Measurements from ENCODE around the gene COL21A1.

The COL21A1 gene

DNA sequence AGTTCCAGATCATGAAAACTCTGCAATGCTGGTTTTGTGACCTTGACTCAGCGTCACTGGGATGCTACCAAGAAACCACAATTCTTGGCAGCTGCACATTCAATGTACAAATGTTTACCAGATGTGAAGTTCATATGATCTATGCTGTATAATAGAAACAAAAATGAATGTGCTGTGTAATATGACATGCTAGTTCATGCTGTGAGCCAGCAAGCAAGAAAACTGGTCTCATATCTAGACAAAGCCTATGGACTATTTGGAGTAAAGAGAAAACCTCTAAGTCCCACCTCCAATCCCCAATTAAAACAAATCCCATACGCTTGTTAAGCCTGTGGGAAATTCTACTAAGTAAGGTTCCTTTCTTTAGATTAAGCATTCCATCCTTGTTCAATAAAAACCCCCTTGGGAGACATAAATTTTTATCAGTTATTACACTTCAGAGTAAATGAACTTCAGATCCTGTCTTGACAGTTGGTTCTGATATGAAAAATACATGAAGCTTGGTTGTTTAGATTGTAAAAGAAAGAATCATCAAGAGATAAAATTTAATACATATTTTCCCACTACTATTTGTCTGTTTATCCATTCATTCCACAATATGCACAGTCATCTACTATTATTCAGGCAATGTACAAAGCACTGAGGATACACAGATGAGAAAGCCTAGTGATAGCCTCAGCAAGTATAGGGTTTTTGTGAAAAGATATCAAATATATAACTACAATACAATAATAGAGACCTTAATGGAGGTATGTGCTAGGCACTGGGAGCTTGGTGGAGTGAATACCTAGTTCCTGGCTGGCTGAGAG is 20.1 kb downstream of the COL21A1 start:
- TF ChIP-seq, protein P1, sequence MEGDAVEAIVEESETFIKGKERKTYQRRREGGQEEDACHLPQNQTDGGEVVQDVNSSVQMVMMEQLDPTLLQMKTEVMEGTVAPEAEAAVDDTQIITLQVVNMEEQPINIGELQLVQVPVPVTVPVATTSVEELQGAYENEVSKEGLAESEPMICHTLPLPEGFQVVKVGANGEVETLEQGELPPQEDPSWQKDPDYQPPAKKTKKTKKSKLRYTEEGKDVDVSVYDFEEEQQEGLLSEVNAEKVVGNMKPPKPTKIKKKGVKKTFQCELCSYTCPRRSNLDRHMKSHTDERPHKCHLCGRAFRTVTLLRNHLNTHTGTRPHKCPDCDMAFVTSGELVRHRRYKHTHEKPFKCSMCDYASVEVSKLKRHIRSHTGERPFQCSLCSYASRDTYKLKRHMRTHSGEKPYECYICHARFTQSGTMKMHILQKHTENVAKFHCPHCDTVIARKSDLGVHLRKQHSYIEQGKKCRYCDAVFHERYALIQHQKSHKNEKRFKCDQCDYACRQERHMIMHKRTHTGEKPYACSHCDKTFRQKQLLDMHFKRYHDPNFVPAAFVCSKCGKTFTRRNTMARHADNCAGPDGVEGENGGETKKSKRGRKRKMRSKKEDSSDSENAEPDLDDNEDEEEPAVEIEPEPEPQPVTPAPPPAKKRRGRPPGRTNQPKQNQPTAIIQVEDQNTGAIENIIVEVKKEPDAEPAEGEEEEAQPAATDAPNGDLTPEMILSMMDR (IDR thresholded peaks at IDR 0.05; ENCODE audit: insufficient read depth, low read depth, low read length, missing control alignments) = no peak
- H3K4me3 ChIP-seq (ENCODE audit: low read depth, low read length) = no peak overlapping the region
- DNase-seq (ENCODE audit: low read depth) = no peak

DNA sequence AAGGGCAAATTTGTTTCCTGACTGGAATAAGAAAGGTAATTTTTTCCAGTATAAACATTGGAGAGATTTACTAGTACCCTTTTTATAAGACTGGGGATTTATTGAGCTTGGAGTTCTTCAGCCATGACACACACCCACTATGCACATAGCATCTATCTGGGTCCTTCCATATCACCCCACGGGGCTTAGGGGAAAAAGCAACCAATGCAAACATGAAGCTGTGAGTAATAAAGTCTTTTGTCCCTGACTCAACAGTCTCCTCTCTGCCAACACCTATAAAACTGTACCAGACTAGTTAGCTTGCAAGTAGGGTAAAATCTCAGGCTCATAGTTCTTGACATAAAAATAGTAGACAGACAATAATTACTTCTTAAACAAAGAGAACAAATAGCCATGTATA is 23.4 kb downstream of the COL21A1 start:
- H3K4me3 ChIP-seq (ENCODE audit: low read depth, low read length) = no peak overlapping the region
- TF ChIP-seq, protein P1 (IDR thresholded peaks at IDR 0.05; ENCODE audit: insufficient read depth, low read depth, low read length, missing control alignments) = no peak
- DNase-seq (ENCODE audit: low read depth) = no peak

DNA sequence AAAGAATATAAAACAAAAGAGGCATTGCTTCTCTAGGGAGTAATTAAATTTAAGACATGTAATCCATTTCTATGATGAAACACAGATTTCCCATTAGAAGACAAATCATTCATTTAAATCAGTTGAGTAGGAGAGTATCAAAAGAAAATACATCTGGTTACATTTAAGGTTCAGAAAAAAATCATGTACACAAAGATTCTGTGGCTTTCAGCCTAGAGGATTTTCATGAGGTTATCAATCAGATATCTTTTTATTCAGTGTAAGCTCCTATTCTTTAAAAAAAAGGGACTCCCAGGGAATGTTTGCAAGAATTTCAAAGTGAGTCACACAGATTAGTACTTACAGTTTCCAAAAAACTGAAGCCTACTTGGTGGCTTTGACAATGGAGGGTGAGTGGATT is 24.9 kb downstream of the COL21A1 start:
- DNase-seq (ENCODE audit: low read depth) = no peak
- no peak overlapping the region for H3K4me3 ChIP-seq (ENCODE audit: low read depth, low read length)
- TF ChIP-seq, protein P1 (IDR thresholded peaks at IDR 0.05; ENCODE audit: insufficient read depth, low read depth, low read length, missing control alignments) = no peak

DNA sequence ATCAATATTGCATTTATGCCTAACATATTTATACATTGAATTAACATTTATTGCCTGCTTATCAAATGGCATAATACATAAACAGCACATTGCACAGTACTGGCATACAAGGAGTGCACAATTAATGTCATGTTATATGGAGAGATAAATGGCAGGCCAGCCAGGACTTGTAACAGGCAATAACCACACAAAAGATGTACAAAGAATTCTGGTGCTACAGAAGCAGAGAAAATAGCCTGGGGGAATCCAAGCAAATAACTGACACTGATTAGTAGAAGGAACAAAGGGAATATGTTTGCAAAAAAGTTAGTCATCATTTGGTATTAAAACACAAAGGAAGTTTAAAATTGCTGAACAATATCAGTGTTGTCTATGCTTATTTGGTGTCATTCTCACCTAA is 27.3 kb downstream of the COL21A1 start:
- H3K4me3 ChIP-seq (ENCODE audit: low read depth, low read length) = no peak overlapping the region
- TF ChIP-seq, protein P1 (IDR thresholded peaks at IDR 0.05; ENCODE audit: insufficient read depth, low read depth, low read length, missing control alignments) = no peak
- no peak for DNase-seq (ENCODE audit: low read depth)

DNA sequence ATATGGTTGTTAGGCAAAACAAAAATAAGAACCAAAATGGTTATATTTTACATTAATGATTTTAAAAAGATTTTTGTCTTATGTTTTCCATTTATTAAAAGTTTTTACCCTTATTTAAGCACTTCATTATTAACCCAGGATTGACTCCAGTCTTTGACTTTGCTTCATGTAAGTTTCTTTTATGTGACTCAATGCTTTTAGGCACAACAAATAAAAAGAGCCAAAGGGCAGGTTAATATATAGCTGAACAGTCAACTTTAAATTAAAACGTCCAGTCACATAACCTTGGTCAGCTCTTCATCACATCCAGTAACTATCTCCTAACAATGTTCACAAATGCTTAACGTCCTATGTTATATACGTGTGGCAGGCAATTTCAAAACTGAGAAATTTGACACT is 32.7 kb downstream of the COL21A1 start:
- TF ChIP-seq, protein P1 (IDR thresholded peaks at IDR 0.05; ENCODE audit: insufficient read depth, low read depth, low read length, missing control alignments) = no peak
- no peak for DNase-seq (ENCODE audit: low read depth)
- H3K4me3 ChIP-seq (ENCODE audit: low read depth, low read length) = no peak overlapping the region

DNA sequence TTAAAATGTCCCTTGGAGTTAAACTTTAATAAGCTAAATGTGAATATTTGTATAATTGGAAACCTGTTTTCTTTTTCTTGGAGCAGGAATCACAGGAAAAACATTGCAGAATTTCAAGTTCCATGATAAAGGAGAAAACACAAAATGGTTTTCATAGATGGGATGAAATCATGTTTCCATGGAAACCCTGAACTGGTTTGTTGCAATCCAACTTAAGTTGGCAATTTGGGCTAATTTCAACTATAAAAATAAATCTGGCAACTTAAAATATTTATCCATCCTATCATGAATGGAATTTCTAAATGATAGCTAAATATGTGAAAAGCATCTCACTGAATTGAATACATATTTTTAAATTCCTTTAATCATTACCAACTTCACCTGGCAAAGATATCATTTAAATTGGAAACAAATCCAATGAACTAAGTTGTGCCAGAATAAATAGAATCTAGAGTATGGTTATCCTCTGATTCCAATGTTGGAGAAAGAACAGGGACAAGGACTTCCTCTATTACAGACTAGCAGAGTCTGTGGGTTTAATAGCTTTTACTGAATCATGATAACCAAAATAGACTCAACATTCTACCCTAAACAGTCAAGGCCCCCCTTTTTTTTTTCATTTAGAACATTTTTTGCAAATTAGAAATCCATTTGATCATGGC is 33.2 kb downstream of the COL21A1 start:
- DNase-seq (ENCODE audit: low read depth) = no peak
- H3K4me3 ChIP-seq (ENCODE audit: low read depth, low read length) = no peak overlapping the region
- TF ChIP-seq, protein P1 (IDR thresholded peaks at IDR 0.05; ENCODE audit: insufficient read depth, low read depth, low read length, missing control alignments) = no peak

Measured in GM12865 (cell line).